Activated naive CD8-positive, alpha-beta T cell treated with anti-CD3 and anti-CD28 coated beads, Interleukin-2, amount 50 U/mL, for 24 hours (primary cell): ENCODE data around the gene COL23A1.
"Not testable (repeated sequence)": the region's sequence is repeated elsewhere in the genome, so short reads cannot be mapped to it uniquely, and the experiment has no call there.

Source experiments
- ATAC-seq: fragments of 150-1000 bp; cut with Tn5 transposase; one replicate; pipeline ENCODE4 v1.10.0; 2021
- DNase-seq: peaks from one replicate; pipeline ENCODE4 v3.0.0; 2021
- H3K27ac Mint-ChIP-seq: one replicate; pipeline ENCODE4 v1.8.0; 2021; ENCODE audit warnings: mild to moderate bottlenecking, mixed read lengths
- H3K27me3 Mint-ChIP-seq: one replicate; pipeline ENCODE4 v1.8.0; 2021; ENCODE audit warnings: mixed read lengths
- H3K36me3 Mint-ChIP-seq: one replicate; pipeline ENCODE4 v1.8.0; 2021; ENCODE audit warnings: low read depth, mixed read lengths
- H3K4me1 Mint-ChIP-seq: one replicate; pipeline ENCODE4 v1.8.0; 2021; ENCODE audit warnings: mixed read lengths
- H3K4me3 Mint-ChIP-seq: one replicate; pipeline ENCODE4 v1.8.0; 2021; ENCODE audit warnings: mild to moderate bottlenecking, moderate library complexity, mixed read lengths
- H3K9me3 Mint-ChIP-seq: one replicate; pipeline ENCODE4 v1.8.0; 2021; ENCODE audit warnings: mixed read lengths

The COL23A1 gene

DNA sequence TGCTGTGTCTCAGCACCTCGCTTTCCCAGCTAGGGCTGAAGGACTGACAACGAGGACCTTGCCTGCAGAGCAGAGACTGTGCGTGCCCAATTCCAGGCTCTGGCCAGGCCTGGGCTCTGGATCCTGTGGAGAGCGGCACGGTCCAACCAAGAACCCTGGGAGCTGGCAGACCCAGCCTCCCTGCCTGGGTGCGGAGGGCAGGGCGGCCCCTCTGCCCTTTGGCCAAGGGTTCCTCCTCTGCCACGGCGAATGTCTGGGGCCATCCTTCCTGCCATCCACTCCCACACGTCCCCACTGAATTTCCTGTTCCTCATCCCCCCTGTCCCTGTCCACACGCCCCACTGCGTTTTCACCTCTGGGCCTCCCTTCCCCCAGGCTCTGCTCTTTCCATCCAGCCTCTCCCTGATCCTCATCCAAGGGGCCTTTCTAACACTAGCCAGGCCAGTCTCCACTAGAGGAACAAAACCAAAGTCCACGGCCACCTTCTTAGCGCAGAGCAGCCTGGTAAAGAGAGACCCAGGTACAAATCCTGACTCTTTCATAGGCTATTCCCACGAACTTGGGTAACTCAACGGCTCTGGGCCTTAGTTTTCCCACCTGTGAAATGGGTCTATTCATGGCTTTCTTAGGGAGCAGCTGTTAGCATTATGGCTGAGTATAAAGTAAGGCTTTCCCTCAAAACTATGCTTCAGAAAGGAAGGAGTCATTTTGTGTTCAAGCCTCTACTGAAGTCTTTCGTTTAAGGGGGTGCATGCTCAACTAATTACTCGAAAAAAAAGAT, 262.1 kb downstream of the COL23A1 start:
- no peak overlapping the region for H3K4me3 Mint-ChIP-seq
- H3K27me3 Mint-ChIP-seq, result no peaks in the 10 kb centered on the region
- H3K27ac Mint-ChIP-seq, result no peak overlapping the region
- H3K36me3 Mint-ChIP-seq, result no peaks in the 10 kb centered on the region
- no peak for DNase-seq
- H3K4me1 Mint-ChIP-seq, result peaks cover 4% of the 10 kb centered on the region
- no peak for ATAC-seq
- H3K9me3 Mint-ChIP-seq, result no peaks in the 10 kb centered on the region

DNA sequence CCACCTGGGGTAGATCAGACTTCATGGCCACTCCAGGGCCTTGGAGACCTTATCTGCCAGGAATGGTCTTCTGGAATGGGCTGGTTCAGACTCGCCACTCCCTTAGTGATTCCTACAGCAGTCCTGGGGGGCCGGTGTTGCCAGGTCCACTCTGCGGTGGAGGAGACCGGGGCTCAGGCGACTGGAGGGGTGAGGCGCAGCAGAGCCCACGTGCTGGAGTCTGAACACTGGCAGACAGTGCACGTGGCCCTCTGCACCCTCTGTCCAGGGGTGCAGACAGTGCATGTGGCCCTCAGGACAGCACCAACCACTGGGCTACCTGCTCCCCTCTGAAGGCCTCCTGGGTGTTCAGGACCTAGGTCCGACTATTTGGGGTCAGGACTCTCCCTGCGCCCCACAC, 262.7 kb downstream of the COL23A1 start:
- Mint-ChIP-seq H3K4me1 (peaks cover 4% of the 10 kb centered on the region), H3K27me3 (no peaks in the 10 kb centered on the region), H3K27ac (no peak overlapping the region), H3K36me3 (no peaks in the 10 kb centered on the region), H3K4me3 (no peak overlapping the region), H3K9me3 (no peaks in the 10 kb centered on the region)
- ATAC-seq (no peak), DNase-seq (no peak)

DNA sequence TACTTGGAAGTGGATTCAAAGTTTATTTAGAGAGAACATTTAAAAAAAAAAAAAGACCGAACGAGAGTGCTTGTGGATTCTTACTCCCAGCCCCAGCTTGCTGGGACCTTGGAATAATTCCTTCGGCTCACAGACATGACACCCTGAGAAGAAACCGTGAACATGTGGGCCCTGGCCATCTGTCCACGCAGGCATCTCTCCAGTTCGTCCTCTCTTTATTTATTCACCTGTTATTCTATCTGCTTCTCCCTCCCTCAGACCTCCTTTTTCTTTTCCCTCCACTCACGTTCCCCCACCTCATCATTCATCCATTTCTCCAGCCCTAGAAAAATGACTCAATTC, 263.8 kb downstream of the COL23A1 start:
- Mint-ChIP-seq H3K36me3 (no peaks in the 10 kb centered on the region), H3K4me1 (peaks cover 4% of the 10 kb centered on the region), H3K4me3 (no peak overlapping the region), H3K27ac (no peak overlapping the region), H3K27me3 (no peaks in the 10 kb centered on the region), H3K9me3 (no peaks in the 10 kb centered on the region)
- ATAC-seq (no peak), DNase-seq (no peak)

DNA sequence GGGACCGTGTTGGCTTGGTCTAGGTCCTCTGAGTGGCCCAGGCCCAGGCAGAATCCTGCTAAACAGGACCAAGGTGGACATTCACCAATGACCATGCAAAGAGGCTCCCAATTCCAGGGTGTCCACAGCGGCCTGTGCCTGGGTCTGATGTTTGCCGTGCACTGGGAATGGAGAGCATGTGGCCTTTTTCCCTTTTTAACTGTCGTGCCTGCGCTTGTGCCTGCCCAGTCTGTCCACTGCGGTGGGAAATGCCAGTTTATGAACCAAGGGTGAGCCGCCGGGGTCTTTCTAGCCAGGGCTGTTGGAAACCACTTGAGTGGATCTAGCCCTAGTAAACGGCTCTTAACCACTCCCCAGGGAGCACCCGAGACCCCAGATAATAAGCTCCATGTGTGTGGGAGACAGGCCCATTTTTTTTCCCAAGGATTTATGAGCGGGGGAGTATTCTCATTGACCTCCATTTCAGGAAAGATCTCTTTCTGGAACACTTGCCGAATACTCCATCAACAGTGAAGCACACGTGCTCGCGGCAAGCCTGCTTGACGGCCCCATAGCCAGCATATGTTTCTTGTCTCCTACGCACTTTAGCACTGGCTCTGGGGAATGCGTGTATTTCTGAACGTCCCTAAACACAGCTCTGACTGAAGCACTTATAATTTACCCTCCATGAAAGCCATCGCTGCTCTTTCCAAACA, 264.4 kb downstream of the COL23A1 start:
- ATAC-seq (no peak), DNase-seq (no peak)
- no peaks in the 10 kb centered on the region for H3K27me3 Mint-ChIP-seq
- H3K9me3 Mint-ChIP-seq, result no peaks in the 10 kb centered on the region
- H3K27ac Mint-ChIP-seq, result no peak overlapping the region
- H3K36me3 Mint-ChIP-seq, result no peaks in the 10 kb centered on the region
- peaks cover 3% of the 10 kb centered on the region for H3K4me1 Mint-ChIP-seq
- H3K4me3 Mint-ChIP-seq, result no peak overlapping the region

DNA sequence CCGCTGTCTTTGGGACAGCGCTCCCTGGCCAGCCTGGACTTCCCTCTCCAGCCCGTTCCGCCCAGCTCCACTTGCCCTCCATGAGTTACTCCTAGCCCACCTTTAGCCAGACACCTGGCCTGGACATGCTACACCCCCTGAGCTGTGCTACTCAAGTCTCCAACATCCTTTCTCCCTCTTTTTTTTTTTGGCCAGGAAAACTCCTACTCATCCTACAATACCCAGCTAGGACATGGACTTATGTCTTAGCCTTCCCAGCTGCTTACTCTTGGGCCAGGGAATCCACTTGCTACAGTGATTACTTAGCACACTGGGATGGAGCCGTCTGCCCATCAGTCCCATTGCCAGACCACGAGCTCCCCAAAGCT, 264.9 kb downstream of the COL23A1 start:
- no peaks in the 10 kb centered on the region for H3K4me1 Mint-ChIP-seq
- no peak overlapping the region for H3K4me3 Mint-ChIP-seq
- no peak overlapping the region for H3K27ac Mint-ChIP-seq

DNA sequence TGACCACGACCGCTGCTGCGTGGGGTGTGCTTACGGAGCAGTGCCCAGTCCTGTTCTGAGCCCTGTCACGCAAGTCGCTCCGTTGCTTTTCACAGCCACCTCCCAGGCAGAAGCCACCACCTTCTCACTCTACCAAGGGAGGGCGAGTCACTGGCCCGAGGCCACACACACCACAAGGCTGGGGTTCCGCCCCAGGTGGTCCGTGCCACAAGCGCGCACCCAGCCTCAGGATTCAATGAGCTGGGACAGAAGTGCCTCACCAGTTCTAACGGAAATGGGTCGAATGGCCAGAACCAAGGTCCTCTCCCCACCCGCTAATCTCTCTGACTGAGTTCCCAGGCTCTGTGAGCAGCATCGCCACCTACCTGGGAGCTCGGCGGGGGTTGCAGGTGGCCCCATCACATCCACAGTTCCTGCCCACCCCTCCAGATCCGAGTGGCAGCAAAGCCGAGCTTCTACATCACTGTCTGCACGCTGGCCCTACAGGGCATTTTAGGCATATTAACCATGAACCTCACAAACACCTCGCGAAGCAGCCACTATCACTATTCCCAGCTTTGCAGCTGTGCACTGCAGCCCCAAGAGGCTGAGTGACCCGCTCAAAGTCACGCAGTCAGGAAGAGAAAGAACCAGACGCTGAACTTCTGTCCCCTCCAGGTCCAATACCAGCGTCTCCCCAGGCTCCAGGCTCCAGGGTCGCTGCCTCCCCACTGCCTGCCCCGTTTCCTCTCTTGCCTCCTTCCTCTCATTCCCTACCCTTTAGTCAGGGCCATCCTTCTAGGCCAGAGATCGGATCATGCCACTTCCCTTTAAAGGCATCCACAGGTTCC, 265.5 kb downstream of the COL23A1 start:
- no peaks in the 10 kb centered on the region for H3K9me3 Mint-ChIP-seq
- ATAC-seq (no peak), DNase-seq (no peak)
- H3K27ac Mint-ChIP-seq, result no peak overlapping the region
- H3K27me3 Mint-ChIP-seq, result no peaks in the 10 kb centered on the region
- no peak overlapping the region for H3K4me3 Mint-ChIP-seq
- no peaks in the 10 kb centered on the region for H3K36me3 Mint-ChIP-seq
- no peaks in the 10 kb centered on the region for H3K4me1 Mint-ChIP-seq

More for the DNA sequence above, 264.9 kb downstream of the COL23A1 start:
- DNase-seq (no peak), ATAC-seq (no peak)
- H3K9me3 Mint-ChIP-seq, result no peaks in the 10 kb centered on the region
- no peaks in the 10 kb centered on the region for H3K36me3 Mint-ChIP-seq
- no peaks in the 10 kb centered on the region for H3K27me3 Mint-ChIP-seq

DNA sequence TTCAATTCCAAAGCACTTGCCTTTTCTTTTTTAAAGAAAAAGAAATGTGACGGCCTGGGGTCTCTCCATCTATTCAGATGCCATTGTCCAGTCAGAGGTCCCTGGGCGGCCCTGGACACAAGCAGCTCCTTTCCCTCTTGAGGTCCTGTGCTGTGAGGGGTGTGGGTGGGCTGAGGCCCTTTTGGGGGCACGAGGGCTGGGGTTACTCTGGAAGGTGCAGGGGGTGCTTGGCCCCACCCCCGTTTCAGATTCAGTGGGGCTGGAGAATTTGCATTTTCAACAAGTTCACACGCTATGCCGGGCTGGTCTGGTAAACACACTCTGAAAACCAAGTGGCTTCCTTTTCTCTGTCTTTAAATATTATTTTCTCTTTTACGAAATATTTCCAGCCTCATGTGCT, 266.2 kb downstream of the COL23A1 start:
- no peaks in the 10 kb centered on the region for H3K4me1 Mint-ChIP-seq
- H3K4me3 Mint-ChIP-seq, result no peak overlapping the region
- no peak for ATAC-seq
- DNase-seq, result no peak
- H3K9me3 Mint-ChIP-seq, result no peaks in the 10 kb centered on the region
- no peaks in the 10 kb centered on the region for H3K36me3 Mint-ChIP-seq
- H3K27ac Mint-ChIP-seq, result no peak overlapping the region
- H3K27me3 Mint-ChIP-seq, result no peaks in the 10 kb centered on the region

DNA sequence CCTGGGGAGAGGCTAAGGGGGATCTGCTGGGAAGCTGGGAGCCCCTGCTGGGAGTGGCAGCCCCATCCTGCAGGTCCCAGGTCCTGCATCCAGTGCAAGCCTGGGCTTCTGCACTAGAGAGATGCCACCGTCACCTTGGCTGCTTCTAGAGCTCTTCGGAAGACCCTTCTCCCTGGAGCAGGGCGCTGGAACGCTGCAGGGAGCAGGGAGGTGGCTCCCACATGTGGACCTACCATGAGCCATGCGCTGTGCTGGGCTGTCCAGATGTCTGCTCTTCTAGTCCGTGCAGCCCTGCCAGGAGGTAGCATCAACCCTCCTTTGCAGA, 266.7 kb downstream of the COL23A1 start:
- DNase-seq (no peak), ATAC-seq (no peak)
- no peak overlapping the region for H3K4me3 Mint-ChIP-seq
- H3K36me3 Mint-ChIP-seq, result no peaks in the 10 kb centered on the region
- no peaks in the 10 kb centered on the region for H3K4me1 Mint-ChIP-seq
- no peaks in the 10 kb centered on the region for H3K27me3 Mint-ChIP-seq
- no peaks in the 10 kb centered on the region for H3K9me3 Mint-ChIP-seq
- no peak overlapping the region for H3K27ac Mint-ChIP-seq

DNA sequence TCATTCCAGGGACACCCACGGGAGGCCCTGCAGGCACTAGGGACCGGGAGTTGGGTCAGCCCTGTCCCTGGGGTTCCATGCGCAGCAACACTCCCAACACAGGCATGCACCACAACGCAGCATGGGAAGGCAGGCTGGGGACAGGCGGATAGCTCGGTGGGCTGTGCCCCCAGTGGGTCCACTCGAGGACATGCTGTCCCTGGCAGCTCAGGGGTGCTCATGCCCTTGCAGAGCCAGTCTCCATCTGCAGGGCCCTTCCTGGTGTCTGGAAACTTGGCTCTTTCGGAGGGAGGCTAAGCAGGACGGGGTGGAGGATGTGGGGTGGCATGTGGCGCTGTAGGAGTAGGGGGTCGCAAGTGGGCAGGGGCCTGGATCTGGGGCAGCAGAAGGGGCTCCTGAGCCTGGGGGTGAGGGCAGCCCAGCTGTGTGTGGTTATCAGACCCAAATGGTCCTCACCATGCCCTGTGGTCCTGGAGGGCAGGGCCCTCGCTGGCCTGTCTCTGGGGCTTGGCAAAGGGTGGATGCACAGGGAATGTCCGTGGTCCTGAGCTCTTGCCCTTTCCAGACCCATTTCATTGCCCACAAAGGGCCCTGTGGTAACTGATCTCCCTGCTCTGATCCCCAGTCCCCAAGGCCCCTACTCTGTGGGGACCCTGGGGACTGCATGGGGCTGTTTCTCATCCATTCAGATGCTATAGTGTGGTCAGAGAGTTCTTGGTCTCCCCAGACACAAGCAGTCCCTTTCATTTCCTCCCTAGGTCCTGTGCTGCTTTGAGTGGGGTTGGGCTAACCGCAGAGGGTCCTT, 267.3 kb downstream of the COL23A1 start:
- Mint-ChIP-seq H3K9me3 (peaks cover under 1% of the 10 kb centered on the region), H3K36me3 (no peaks in the 10 kb centered on the region), H3K27me3 (no peaks in the 10 kb centered on the region), H3K27ac (no peak overlapping the region), H3K4me1 (no peaks in the 10 kb centered on the region), H3K4me3 (no peak overlapping the region)
- ATAC-seq (no peak), DNase-seq (no peak)

DNA sequence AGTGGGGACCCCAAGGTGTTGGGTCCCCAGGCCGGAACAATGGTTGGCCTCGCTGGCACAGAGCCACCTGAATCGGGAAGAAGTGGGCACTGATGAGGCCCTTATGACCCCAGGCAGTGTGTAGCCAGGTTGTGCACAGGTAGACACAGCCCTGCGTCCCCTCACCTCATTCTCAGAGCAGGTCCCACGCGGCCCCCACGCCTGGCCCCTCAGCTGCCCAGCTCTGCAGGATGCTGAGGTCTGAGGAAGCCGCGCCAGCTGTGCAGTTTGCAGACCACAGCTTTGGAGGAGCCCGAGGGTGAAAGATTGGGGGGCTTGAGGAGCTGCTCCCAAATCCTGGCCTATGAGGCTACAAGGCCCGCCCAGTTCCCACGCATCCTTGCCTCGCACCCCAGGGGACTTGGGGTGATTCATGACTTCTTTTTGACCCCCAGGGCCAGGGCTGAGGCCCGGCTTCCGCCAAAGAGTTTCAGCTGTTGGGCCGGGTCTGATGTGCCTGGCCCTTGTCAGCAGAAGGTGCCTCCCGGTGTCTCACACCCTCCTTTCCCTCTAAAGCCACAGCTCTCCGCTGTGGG, 269.8 kb downstream of the COL23A1 start:
- Mint-ChIP-seq H3K36me3 (peaks cover 5% of the 10 kb centered on the region), H3K4me1 (no peaks in the 10 kb centered on the region), H3K27me3 (no peaks in the 10 kb centered on the region), H3K27ac (no peak overlapping the region), H3K9me3 (peaks cover 17% of the 10 kb centered on the region), H3K4me3 (no peak overlapping the region)
- ATAC-seq, result no peak
- DNase-seq, result no peak

DNA sequence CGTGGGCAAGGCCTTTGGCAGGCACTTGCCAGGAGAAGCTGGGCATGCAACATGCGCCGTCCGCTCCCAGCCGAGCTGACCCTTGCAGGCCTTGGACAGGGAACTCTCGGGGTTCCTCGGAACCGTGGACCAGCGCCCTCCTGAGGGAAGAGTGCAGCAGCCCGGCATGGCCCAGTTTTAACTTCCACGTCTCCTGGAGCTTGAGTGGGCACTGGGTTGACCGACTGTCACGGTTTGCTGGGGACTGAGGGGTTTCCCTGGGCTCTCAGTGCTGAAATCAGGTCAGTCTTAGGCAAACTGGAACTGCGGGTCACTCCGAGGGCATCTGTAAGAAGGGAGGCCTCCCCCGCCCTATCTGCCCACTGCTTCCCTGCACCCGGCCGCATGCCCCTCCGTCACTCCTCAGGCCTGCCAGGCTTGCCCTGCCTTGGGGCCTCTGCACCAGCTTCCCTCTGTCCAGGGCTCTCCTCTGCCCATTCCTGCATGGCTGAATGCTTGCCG, 270.6 kb downstream of the COL23A1 start:
- Mint-ChIP-seq H3K27ac (no peak overlapping the region), H3K36me3 (peaks cover 5% of the 10 kb centered on the region), H3K4me3 (no peak overlapping the region), H3K9me3 (peaks cover 17% of the 10 kb centered on the region), H3K27me3 (no peaks in the 10 kb centered on the region), H3K4me1 (no peaks in the 10 kb centered on the region)
- ATAC-seq (no peak), DNase-seq (no peak)

DNA sequence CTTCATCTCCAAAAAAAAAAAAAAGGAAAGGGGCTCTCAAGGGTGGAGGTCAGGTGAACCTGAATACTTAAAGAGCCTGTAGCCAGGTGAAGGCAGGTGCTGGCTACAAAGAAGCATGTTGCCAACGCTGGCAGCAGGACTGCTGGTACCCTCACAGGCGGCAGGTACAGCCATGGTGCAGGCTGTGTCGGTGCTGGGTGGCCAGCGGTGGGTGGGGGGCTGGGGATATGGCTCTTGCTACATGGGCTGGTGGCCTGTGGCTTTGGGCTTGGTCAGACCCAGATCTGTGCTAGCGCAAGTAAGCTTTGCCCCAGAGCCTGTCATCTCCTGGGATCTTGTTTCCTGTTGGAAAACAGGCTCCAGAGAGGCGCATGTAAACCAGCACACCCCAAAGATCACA, 271.3 kb downstream of the COL23A1 start:
- H3K27ac Mint-ChIP-seq, result no peak overlapping the region
- DNase-seq, result no peak
- H3K9me3 Mint-ChIP-seq, result peaks cover 17% of the 10 kb centered on the region
- H3K27me3 Mint-ChIP-seq, result no peaks in the 10 kb centered on the region
- H3K4me1 Mint-ChIP-seq, result no peaks in the 10 kb centered on the region
- peaks cover 5% of the 10 kb centered on the region for H3K36me3 Mint-ChIP-seq
- ATAC-seq, result no peak
- H3K4me3 Mint-ChIP-seq, result no peak overlapping the region

DNA sequence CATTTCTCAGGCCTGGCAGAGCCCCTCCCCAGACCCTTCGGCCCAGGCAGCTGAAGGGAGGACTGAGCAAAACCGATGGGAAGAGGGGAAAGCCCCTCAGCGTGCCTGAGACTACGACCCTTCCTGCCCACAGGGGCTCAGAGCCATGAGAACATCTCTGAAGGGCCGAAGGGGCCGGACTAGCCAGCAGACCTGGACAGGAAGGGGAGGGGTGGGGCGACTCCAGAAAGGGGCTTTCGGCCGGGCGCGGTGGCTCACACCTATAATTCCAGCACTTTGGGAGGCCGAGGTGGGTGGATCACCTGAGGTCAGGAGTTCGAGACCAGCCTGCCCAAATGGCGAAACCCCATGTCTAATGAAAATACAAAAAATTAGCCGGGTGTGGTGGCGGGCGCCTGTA, 271.8 kb downstream of the COL23A1 start:
- ATAC-seq (no peak), DNase-seq (no peak)
- Mint-ChIP-seq H3K27ac (no peak overlapping the region), H3K36me3 (peaks cover 5% of the 10 kb centered on the region), H3K4me1 (no peaks in the 10 kb centered on the region), H3K4me3 (no peak overlapping the region), H3K9me3 (peaks cover 17% of the 10 kb centered on the region), H3K27me3 (no peaks in the 10 kb centered on the region)

DNA sequence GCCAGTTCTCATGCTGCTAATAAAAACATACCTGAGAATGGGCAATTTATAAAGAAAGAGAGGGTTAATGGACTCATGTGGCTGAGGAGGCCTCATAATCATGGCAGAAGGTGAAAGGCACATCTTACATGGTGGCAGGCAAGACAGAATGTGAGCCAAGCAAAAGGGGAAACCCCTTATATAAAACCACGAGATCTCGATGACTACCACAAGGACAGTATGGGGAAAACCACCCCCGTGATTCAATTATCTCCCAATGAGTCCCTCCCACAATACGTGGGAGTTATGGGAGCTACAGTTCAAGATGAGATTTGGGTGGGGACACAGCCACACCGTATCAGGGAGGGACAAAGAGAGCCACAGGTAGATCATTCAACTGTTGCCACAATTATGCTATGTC, 272.5 kb downstream of the COL23A1 start:
- ATAC-seq, H3K36me3 Mint-ChIP-seq: not testable (repeated sequence)

More for the DNA sequence above, 272.5 kb downstream of the COL23A1 start:
- H3K9me3 Mint-ChIP-seq, result peaks cover 17% of the 10 kb centered on the region
- not testable (repeated sequence) for DNase-seq, H3K27me3 Mint-ChIP-seq, H3K4me1 Mint-ChIP-seq, H3K27ac Mint-ChIP-seq, H3K4me3 Mint-ChIP-seq
